Neural cell (in vitro differentiated cells): ENCODE results near the gene ZNF223. TPM values are rescaled to one million over a fixed set of nuclear protein-coding genes. Genes with fewer than 3 reads are reported as not detected.

Experiments
- H2AFZ ChIP-seq: fragments of 200-600, 300-800 bp; sonication (generic), shearing (Covaris generic); 2 replicates; pipeline ENCODE4 v1.6.0; 2014; ENCODE audit warnings: low read depth, mild to moderate bottlenecking, antibody characterized with exemption, low read length, moderate library complexity
- H3F3A ChIP-seq: fragments of 200-600 bp; shearing (Covaris generic); 2 replicates; pipeline ENCODE4 v1.6.1; 2016; ENCODE audit warnings: mild to moderate bottlenecking, moderate library complexity, mixed read lengths, antibody characterized with exemption, low read length; ENCODE audit not compliant: insufficient read depth, poor library complexity, severe bottlenecking
- H3K27ac ChIP-seq: fragments of 200-600, 300-800 bp; sonication (generic), shearing (Covaris generic); 2 replicates; pipeline ENCODE4 v1.5.1; 2014; ENCODE audit warnings: mild to moderate bottlenecking, low read length, moderate library complexity
- H3K27me3 ChIP-seq: fragments of 300-800, 200-600 bp; sonication (generic), shearing (Covaris generic); 2 replicates; pipeline ENCODE4 v1.6.0; 2014; ENCODE audit warnings: mild to moderate bottlenecking, low read depth, low read length, moderate library complexity; ENCODE audit not compliant: insufficient read depth
- H3K36me3 ChIP-seq: fragments of 300-800, 200-600 bp; sonication (generic), shearing (Covaris generic); 2 replicates; pipeline ENCODE4 v1.5.1; 2014; ENCODE audit warnings: mild to moderate bottlenecking, antibody characterized with exemption, low read length, moderate library complexity; ENCODE audit not compliant: insufficient read depth
- H3K4me2 ChIP-seq: fragments of 300-800, 200-600 bp; sonication (generic), shearing (Covaris generic); 2 replicates; pipeline ENCODE4 v1.6.0; 2014; ENCODE audit warnings: mild to moderate bottlenecking, low read length
- H3K4me3 ChIP-seq: fragments of 300-800, 200-600 bp; sonication (generic), shearing (Covaris generic); 2 replicates; pipeline ENCODE4 v1.5.1; 2014; ENCODE audit warnings: mild to moderate bottlenecking, low read length, moderate library complexity
- H3K79me2 ChIP-seq: fragments of 200-600 bp; shearing (Covaris generic); replicated peaks from 2 replicates; pipeline ENCODE4 v1.6.0; 2014; ENCODE audit warnings: mild to moderate bottlenecking, low read length, moderate library complexity; ENCODE audit not compliant: insufficient read depth
- H3K9ac ChIP-seq: fragments of 300-800, 200-600 bp; sonication (generic), shearing (Covaris generic); 2 replicates; pipeline ENCODE4 v1.6.1; 2016; ENCODE audit warnings: mild to moderate bottlenecking, low read length, mixed read lengths
- H3K9me2 ChIP-seq: fragments of 200-600 bp; shearing (Covaris generic); 2 replicates; pipeline ENCODE4 v1.6.1; 2016; ENCODE audit warnings: mild to moderate bottlenecking, low read length, mixed read lengths; ENCODE audit not compliant: insufficient read depth
- H3K9me3 ChIP-seq: fragments of 200-600, 300-800 bp; sonication (generic), shearing (Covaris generic); 2 replicates; pipeline ENCODE4 v1.6.1; 2016; ENCODE audit warnings: mild to moderate bottlenecking, mixed run types, low read length, moderate library complexity, mixed read lengths
- H4K20me1 ChIP-seq: fragments of 200-600 bp; shearing (Covaris generic); 2 replicates; pipeline ENCODE4 v1.6.1; 2016; ENCODE audit warnings: mild to moderate bottlenecking, mixed run types; ENCODE audit not compliant: insufficient read depth
- CTCF ChIP-seq: fragments of 450-650 bp; IDR thresholded peaks from 2 replicates; pipeline ENCODE4 v1.5.1; 2014; ENCODE audit warnings: antibody characterized with exemption, mild to moderate bottlenecking, moderate library complexity; ENCODE audit not compliant: poor library complexity, severe bottlenecking
- EP300 ChIP-seq: fragments of 450-650 bp; conservative IDR thresholded peaks from 2 replicates; pipeline ENCODE4 v1.6.1; 2014; ENCODE audit warnings: antibody characterized with exemption, mild to moderate bottlenecking, moderate library complexity; ENCODE audit not compliant: poor library complexity, severe bottlenecking
- EZH2 ChIP-seq: fragments of 200-600, 300-800 bp; shearing (Covaris generic), sonication (generic); IDR thresholded peaks from 2 replicates; pipeline ENCODE4 v1.6.1; 2014; ENCODE audit warnings: antibody characterized with exemption, low read length, borderline replicate concordance, mild to moderate bottlenecking; ENCODE audit not compliant: insufficient read depth, poor library complexity, severe bottlenecking
- MXI1 ChIP-seq: fragments of 450-650 bp; conservative IDR thresholded peaks from 2 replicates; pipeline ENCODE4 v1.6.1; 2014; ENCODE audit warnings: antibody characterized with exemption, mild to moderate bottlenecking; ENCODE audit not compliant: poor library complexity, severe bottlenecking
- POLR2AphosphoS5 ChIP-seq: IDR thresholded peaks from 2 replicates; pipeline ENCODE4 v1.6.1; 2012
- RAD21 ChIP-seq: fragments of 450-650 bp; conservative IDR thresholded peaks from 2 replicates; pipeline ENCODE4 v1.6.1; 2014; ENCODE audit warnings: antibody characterized with exemption, mild to moderate bottlenecking, moderate library complexity
- REST ChIP-seq: IDR thresholded peaks from 2 replicates; pipeline ENCODE4 v1.6.1; 2012; ENCODE audit warnings: borderline replicate concordance
- SMC3 ChIP-seq: fragments of 450-650 bp; conservative IDR thresholded peaks from 2 replicates; pipeline ENCODE4 v1.6.1; 2014; ENCODE audit warnings: antibody characterized with exemption, mild to moderate bottlenecking, moderate library complexity; ENCODE audit not compliant: poor library complexity
- TAF1 ChIP-seq: IDR thresholded peaks from 2 replicates; pipeline ENCODE4 v1.6.1; 2012; ENCODE audit warnings: low read depth
- polyA plus RNA-seq: library from polyadenylated mRNA; depleted of rRNA; stranded (reverse); fragments of >200 nt; gene quantifications from 2 replicates; pipeline ENCODE4 v1.2.3, GENCODE V29; 2014

The ZNF223 gene
- polyA plus RNA-seq, 1 donor from 2014 or later, result 22.7 TPM

- Histone ChIP-seq H3F3A (no peaks in the 10 kb centered on the region), H3K79me2 (peaks cover 11% of the 10 kb centered on the region), H3K36me3 (peaks cover 15% of the 10 kb centered on the region), H3K27ac (peak within 1 kb of the TSS; percentile 70), H2AFZ (peak within 1 kb of the TSS; percentile 99), H3K4me2 (peak within 1 kb of the TSS; percentile 81), H3K9me3 (no peaks in the 10 kb centered on the region), H3K27me3 (no peaks in the 10 kb centered on the region), H4K20me1 (no peaks in the 10 kb centered on the region), H3K4me3 (peak within 1 kb of the TSS; percentile 85), H3K9ac (peak within 1 kb of the TSS; percentile 77), H3K9me2 (no peaks in the 10 kb centered on the region)
- no peak for TF ChIP-seq EZH2
- peak; percentile 75 for TF ChIP-seq POLR2AphosphoS5
- TF ChIP-seq EP300, result peak; percentile 27
- no peak for TF ChIP-seq REST
- TF ChIP-seq RAD21, result peak; percentile 34
- no peak for TF ChIP-seq SMC3
- TF ChIP-seq MXI1, result peak; percentile 43
Measured at GRCh38 chr19:44025217-44025936, 26.5 kb upstream of the ZNF223 start, which contains the start of gene ZNF222. Gene ZNF222, plus strand, starts transcription at chr19:44025379. Its CDS starts 58 bp downstream, at chr19:44025437.

DNA sequence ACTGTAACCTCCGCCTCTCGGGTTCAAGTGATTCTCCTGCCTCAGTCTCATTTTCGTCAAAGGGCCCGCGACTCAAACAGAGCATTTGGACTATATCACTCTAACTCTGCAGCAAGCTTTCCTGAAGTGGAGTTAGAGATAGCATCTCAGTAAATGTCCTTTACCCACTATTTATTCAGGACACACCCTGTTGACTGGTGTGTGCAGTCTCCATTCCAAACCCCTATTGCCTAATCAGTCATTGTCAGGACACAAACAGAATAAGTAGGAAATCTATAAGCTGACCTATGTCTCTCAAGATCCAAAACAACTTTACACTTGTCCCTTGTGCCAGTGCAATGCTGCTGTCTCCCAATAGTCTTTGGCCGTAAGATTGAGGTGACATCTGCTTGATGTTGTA is 25.2 kb upstream of the ZNF223 start:
- Histone ChIP-seq H3K27me3 (no peaks in the 10 kb centered on the region), H3K4me3 (peak overlapping the region; percentile 10), H4K20me1 (no peaks in the 10 kb centered on the region), H3K27ac (no peak overlapping the region), H3K9ac (no peak overlapping the region), H3K79me2 (peaks cover 11% of the 10 kb centered on the region), H3K4me2 (no peak overlapping the region), H3K9me2 (no peaks in the 10 kb centered on the region), H3K9me3 (peaks cover 4% of the 10 kb centered on the region), H2AFZ (no peak overlapping the region), H3F3A (no peaks in the 10 kb centered on the region), H3K36me3 (peaks cover 16% of the 10 kb centered on the region)
- TF ChIP-seq POLR2AphosphoS5 (no peak), EP300 (no peak), CTCF (no peak), RAD21 (no peak), EZH2 (no peak), SMC3 (no peak), TAF1 (no peak), MXI1 (no peak), REST (no peak)
